Right kidney (tissue), 1 donor: ENCODE data around the gene PTPA.
"Not testable (repeated sequence)": the region's sequence is repeated elsewhere in the genome, so short reads cannot be mapped to it uniquely, and the experiment has no call there.

Experiments
- DNase-seq: peaks from one replicate; pipeline ENCODE4 v3.0.0-alpha.2; 2016

The PTPA gene

GRCh38 chr9:129108083-129108804 is 3.0 kb upstream of the PTPA start:
- DNase-seq = no peak

GRCh38 chr9:129108805-129109536 is 2.2 kb upstream of the PTPA start:
- no peak for DNase-seq

GRCh38 chr9:129109537-129109903 is 1.7 kb upstream of the PTPA start:
- DNase-seq = no peak

- DNase-seq = peak; percentile 92
These were observed 1.1 kb upstream of the PTPA start for GRCh38 chr9:129109952-129110739.

- peak; percentile 69 for DNase-seq
These were observed 425 bp downstream of the PTPA start for GRCh38 chr9:129111528-129112151.

- DNase-seq = not testable (repeated sequence)
These were observed 1.3 kb downstream of the PTPA start for GRCh38 chr9:129112526-129112925.

GRCh38 chr9:129113645-129114304 is 2.6 kb downstream of the PTPA start:
- no peak for DNase-seq

GRCh38 chr9:129118799-129119198 is 7.6 kb downstream of the PTPA start:
- no peak for DNase-seq

- DNase-seq = no peak
These were observed 10.3 kb downstream of the PTPA start for GRCh38 chr9:129121483-129121882.

GRCh38 chr9:129122133-129122532 is 10.9 kb downstream of the PTPA start:
- DNase-seq = no peak

- DNase-seq = not testable (repeated sequence)
These were observed 11.8 kb downstream of the PTPA start for GRCh38 chr9:129122976-129123375.

GRCh38 chr9:129124506-129125069 is 13.4 kb downstream of the PTPA start:
- DNase-seq = no peak

GRCh38 chr9:129125478-129125877 is 14.3 kb downstream of the PTPA start:
- DNase-seq = no peak

GRCh38 chr9:129126749-129127618 is 15.8 kb downstream of the PTPA start:
- DNase-seq = no peak

- DNase-seq = no peak
These were observed 17.5 kb downstream of the PTPA start for GRCh38 chr9:129128689-129129088.

GRCh38 chr9:129130271-129130670 is 19.1 kb downstream of the PTPA start:
- not testable (repeated sequence) for DNase-seq

GRCh38 chr9:129130791-129131190 is 19.6 kb downstream of the PTPA start:
- no peak for DNase-seq

- DNase-seq = peak; percentile 63
These were observed 20.3 kb downstream of the PTPA start for GRCh38 chr9:129131300-129132145.

GRCh38 chr9:129133082-129133481 is 21.9 kb downstream of the PTPA start:
- no peak for DNase-seq

GRCh38 chr9:129135476-129135875 is 24.3 kb downstream of the PTPA start:
- no peak for DNase-seq
